Esophagus muscularis mucosa (tissue), 4 donors: ENCODE measurements around the gene NRCAM.

ENCODE experiments used
- EP300 ChIP-seq: sonication (generic); formaldehyde crosslinking; IDR thresholded peaks from one replicate; pipeline ENCODE4 v1.6.1; 2017; ENCODE audit warnings: antibody characterized with exemption
- POLR2A ChIP-seq: fragments of 450-650 bp; IDR thresholded peaks from one replicate; pipeline ENCODE4 v1.6.1; 2017; ENCODE audit warnings: antibody characterized with exemption, moderate library complexity, mild to moderate bottlenecking, low read depth
- POLR2AphosphoS5 ChIP-seq, 2 donors: sonication (generic); formaldehyde crosslinking; IDR thresholded peaks; one replicate each; pipeline ENCODE4 v1.6.1; 2017; ENCODE audit warnings: antibody characterized with exemption in 2 of 2
- TF ChIP-seq, protein P1 (sequence below), 3 experiments: fragments of 200-600 bp in 2 of 3; fragments of 450-650 bp in 1 of 3; sonication (generic) in 2 of 3; IDR thresholded peaks; one replicate each; pipeline ENCODE4 v1.5.1; 2017 to 2019; ENCODE audit warnings: antibody characterized with exemption in 3 of 3, mild to moderate bottlenecking in 2 of 3, moderate library complexity in 1 of 3

DNA sequence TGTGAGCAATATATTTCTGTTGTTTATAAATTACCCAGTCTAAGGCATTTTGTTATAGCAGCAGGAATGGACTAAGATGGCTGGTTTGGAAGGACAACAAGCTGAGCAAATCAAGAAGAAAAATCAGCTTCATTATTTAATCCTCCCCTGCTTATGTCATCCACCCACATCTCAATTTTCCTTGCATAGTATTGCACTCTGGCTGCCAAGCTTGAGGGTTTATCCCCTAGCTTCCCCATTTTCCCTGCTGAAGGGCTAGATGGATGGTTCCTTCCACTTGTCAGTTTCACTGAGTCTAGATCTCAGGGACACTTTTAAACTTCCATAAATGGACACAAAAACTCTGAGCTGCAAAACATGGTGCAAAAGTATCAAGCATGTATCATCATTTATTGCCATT, 250.9 kb downstream of the NRCAM start:
- TF ChIP-seq POLR2A: no peak
- no peak for TF ChIP-seq EP300
- TF ChIP-seq, protein P1, sequence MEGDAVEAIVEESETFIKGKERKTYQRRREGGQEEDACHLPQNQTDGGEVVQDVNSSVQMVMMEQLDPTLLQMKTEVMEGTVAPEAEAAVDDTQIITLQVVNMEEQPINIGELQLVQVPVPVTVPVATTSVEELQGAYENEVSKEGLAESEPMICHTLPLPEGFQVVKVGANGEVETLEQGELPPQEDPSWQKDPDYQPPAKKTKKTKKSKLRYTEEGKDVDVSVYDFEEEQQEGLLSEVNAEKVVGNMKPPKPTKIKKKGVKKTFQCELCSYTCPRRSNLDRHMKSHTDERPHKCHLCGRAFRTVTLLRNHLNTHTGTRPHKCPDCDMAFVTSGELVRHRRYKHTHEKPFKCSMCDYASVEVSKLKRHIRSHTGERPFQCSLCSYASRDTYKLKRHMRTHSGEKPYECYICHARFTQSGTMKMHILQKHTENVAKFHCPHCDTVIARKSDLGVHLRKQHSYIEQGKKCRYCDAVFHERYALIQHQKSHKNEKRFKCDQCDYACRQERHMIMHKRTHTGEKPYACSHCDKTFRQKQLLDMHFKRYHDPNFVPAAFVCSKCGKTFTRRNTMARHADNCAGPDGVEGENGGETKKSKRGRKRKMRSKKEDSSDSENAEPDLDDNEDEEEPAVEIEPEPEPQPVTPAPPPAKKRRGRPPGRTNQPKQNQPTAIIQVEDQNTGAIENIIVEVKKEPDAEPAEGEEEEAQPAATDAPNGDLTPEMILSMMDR (IDR thresholded peaks at IDR 0.05): no peak
- no peak for TF ChIP-seq POLR2AphosphoS5 (IDR thresholded peaks at IDR 0.05)
